NCI-H1092 (cell line): ENCODE measurements around the gene LRRC3C.

Experiments used
- DNase-seq: peaks from one replicate; lab custom pipeline; 2025; lab: John Stamatoyannopoulos, UW

Gene LRRC3C

DNA sequence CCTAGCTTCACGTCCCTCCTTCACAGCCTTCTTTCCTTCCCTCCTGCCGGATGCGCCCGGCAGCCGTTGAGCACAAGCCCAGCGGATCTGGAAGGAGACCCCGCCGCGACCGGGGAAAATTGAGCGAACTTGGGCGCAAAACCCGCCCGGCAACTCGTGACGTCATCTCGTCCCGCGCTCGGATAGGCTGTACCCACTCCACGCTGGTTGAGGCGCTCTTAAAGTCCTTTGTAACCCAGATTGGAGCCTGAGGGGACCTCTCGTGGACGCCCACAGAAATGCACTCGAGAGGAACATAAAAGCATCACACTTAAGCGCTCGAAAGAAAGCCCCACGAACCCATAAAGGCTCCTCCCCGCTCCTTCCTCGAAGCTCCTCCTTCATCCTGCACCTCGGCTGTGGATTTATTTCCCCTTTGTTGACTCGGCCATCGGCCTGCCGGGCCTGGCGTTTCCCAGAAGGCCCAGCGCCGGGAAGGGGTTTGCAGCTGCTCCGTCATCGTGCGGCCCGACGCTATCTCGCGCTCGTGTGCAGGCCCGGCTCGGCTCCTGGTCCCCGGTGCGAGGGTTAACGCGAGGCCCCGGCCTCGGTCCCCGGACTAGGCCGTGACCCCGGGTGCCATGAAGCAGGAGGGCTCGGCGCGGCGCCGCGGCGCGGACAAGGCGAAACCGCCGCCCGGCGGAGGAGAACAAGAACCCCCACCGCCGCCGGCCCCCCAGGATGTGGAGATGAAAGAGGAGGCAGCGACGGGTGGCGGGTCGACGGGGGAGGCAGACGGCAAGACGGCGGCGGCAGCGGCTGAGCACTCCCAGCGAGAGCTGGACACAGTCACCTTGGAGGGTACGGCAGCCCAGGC is 53.0 kb downstream of the LRRC3C start, which contains the start of gene PSMD3:
Gene PSMD3, plus strand, starts transcription at position 457 of the 856 bp plus-strand sequence. Its CDS starts 164 bp downstream, at position 621.
- peak; percentile 99 for DNase-seq

DNA sequence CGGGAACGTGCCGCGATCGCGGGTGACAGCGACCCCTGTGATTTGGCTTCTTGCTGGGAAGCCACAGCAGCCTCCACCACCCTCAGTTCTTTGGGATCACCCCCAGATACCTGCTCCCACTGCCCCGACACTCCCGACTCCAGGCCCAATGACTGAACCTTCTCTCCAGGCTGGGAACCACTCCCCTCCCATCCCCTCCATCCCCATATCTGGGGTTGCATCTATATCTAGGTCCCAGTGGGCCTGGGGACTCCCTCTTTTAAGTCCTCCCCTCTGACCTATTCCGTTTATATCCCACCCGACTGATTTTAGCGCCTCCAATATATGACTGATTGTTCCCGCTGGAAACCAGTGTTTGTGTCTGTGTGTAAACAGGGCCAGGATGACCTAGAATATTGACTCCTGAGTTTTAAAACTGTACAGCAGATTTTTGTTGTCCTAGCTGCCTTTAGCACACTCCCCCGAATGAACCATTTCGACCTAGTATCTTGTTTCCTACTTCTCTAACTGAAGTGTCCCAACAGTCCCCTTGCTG is 53.7 kb downstream of the LRRC3C start:
- DNase-seq = no peak

DNA sequence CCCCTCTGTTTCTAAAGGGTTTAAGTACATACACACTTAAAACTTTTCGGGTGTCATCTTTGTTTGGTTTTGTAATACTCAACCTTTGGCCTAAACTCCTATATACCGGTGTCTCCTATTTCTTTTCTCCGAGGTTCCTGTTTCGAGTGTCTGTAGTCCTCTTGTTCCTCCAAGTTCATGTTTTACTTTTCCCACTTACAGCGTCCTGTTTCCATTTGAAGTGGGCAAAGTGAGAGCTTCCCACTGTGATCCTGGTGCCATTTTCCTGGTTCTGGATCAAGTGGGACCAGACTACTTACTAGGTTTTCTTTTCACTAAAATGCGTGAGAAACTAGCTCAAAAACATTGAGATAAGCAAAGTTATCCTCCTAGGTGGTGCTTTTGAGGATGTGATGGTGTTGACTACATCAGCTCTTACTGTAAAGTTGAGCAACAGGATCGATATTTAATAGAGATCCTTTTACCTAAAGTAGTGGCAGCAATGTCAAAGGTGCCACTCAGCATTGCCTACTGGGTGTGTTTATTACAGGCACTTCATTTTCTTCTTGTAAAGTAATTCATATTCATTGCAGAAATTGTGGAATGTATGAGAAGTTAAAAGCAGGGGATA is 54.3 kb downstream of the LRRC3C start:
- no peak for DNase-seq

DNA sequence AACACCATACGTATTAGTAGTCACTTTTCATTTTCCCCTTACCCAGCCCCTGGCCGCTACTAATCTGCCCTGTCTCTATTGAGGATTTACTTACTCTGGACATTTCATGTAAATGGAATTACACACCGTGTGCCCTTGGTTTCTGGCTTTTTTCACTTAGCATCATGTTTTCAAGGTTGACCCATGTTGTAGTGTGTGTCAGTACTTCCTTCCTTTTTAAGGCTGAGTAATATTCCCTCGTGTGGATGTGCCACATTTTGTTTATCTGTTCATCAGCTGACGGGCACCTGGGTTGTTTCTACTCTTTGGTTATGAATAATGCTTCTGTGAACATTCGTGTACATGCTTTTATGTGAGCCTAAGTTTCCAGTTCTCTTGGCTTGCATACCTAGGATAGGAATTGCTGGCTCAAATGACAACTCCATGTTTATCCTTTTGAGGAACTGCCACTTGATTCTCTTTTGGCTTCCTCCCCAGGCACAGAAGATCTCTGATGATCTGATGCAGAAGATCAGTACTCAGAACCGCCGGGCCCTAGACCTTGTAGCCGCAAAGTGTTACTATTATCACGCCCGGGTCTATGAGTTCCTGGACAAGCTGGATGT is 60.8 kb downstream of the LRRC3C start:
- no peak for DNase-seq

DNA sequence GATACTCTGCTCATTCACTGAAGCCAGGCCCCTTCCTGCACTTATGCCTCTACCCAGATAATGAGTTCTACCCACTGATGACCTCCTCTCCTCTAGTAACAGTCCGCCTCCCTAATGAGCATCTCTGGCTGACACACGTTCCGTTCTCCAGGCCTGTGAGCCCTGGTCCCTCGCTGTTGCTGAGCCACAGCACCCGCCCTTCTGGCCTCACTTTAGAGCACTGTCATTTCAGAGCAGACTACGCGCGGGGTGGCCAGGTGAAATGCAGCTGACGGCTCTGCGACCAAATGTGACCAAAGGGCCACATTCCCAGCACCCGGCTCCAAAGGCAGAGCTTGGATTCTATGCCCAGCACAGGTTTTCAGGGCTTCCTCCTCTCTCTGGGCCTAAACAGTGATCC is 66.9 kb downstream of the LRRC3C start:
- DNase-seq = no peak
